ENCODE measurements around the gene TEF.
"Not testable (repeated sequence)": the region's sequence is repeated elsewhere in the genome, so short reads cannot be mapped to it uniquely, and the experiment has no call there.

The TEF gene

GRCh38 chr22:41425660-41426365 is 44.1 kb downstream of the TEF start:
- DNase-seq (ENCODE audit: low read depth in 3 of 3) = no peak

DNA sequence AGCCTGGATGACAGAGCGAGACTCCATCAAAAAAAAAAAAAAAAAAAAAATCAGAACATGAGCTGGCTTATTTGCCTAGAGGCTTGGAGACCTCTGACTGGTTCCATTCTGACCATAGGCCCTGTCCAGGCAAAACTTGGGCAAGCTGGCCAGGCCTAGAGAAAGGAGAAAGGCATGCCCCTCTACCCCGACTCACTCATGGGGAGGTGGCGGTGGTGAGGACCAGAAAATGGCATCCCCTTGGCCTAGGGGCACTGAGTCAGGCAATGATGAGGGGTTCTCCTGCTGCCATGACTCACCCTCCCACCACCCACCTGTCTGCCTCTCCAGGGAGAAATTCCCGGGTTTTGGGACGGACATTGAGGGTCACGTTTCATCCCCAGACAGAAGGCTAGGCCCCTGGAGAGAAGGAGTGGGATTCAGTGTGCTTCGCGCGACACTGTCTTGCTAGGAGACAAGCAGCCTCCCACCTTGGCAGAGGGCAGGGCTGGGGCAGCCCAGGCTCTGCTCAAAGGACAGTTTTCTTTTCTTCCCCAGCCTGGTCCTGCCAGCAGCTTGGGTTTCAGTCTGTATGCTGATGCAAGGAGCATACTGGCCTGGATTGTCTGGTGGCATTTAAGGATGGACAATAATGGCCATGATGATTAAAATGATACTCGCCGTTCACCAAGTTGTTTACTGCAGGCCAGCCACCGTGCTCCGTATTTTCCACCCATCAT is 47.6 kb downstream of the TEF start:
- DNase-seq (ENCODE audit: low read depth in 3 of 3) = no peak

DNA sequence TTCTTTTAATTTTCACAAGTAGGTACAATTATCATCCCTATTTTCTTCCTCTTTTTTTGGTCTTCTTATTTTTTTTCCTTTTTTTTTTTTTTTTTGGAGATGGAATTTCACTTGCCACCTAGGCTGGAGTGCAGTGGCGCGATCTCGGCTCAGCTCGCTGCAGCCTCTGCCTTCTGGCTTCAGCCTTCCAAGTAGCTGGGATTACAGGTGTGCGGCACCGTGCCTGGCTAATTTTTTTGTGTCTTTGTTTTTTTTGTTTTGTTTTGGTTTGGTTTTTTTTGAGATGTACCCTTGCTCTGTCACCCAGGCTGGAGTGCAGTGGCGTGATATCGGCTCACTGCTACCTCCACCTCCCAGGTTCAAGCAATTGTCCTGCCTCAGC is 48.2 kb downstream of the TEF start:
- DNase-seq (ENCODE audit: low read depth in 3 of 3) = no peak

DNA sequence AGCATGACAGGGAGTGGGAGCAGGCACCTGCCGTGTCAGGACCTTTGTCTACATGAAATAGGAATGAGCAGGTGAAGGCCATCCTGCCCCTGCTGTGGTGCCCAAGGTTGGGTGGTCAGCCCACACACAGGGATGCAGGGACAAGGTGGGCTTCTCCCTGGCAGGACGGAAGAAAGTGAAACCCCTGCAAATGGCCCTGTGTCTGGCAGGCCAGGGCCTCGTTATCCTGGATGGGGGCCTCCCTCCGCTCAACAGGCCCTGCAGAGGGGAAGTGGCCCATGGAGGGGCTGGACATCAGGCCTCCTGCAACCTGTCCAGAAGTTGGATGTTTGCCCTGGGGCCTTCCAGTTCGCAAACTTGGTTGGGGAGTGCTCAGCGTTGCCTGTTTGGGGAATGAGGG is 49.9 kb downstream of the TEF start:
- no peak for DNase-seq (ENCODE audit: low read depth in 3 of 3)

- DNase-seq (ENCODE audit: low read depth in 3 of 3) = not testable (repeated sequence)
Measured at GRCh38 chr22:41433480-41433879, 51.7 kb downstream of the TEF start.

GRCh38 chr22:41434361-41435003 is 52.7 kb downstream of the TEF start:
- DNase-seq (ENCODE audit: low read depth in 3 of 3) = not testable (repeated sequence)

GRCh38 chr22:41435560-41435959 is 53.8 kb downstream of the TEF start:
- no peak for DNase-seq (ENCODE audit: low read depth in 3 of 3)

- DNase-seq (ENCODE audit: low read depth in 3 of 3) = no peak
Measured at GRCh38 chr22:41436322-41437113, 54.8 kb downstream of the TEF start.

GRCh38 chr22:41437198-41437597 is 55.5 kb downstream of the TEF start:
- DNase-seq (ENCODE audit: low read depth in 3 of 3) = no peak

DNA sequence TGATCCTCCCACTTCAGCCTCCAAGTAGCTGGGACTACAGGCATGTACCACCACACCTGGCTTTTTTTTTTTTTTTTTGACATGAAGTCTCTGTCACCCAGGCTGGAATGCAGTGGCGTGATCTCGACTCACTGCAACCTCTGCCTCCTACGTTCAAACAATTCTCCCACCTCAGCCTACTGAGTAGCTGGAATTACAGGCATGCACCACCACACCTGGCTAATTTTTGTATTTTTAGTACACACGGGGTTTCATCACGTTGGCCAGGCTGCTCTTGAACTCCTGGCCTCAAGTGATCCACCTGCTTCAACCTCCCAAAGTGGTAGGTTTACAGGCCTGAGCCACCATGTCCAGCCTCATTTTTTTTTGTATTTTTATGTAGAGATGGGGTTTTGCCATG is 58.8 kb downstream of the TEF start:
- DNase-seq (ENCODE audit: low read depth in 3 of 3) = not testable (repeated sequence)

- no peak for DNase-seq (ENCODE audit: low read depth in 3 of 3)
Measured at GRCh38 chr22:41442240-41442792, 60.6 kb downstream of the TEF start.

- peak; percentile 69 to 81 (median 71) for DNase-seq (ENCODE audit: low read depth in 3 of 3)
Measured at GRCh38 chr22:41444360-41445128, 62.8 kb downstream of the TEF start.

DNA sequence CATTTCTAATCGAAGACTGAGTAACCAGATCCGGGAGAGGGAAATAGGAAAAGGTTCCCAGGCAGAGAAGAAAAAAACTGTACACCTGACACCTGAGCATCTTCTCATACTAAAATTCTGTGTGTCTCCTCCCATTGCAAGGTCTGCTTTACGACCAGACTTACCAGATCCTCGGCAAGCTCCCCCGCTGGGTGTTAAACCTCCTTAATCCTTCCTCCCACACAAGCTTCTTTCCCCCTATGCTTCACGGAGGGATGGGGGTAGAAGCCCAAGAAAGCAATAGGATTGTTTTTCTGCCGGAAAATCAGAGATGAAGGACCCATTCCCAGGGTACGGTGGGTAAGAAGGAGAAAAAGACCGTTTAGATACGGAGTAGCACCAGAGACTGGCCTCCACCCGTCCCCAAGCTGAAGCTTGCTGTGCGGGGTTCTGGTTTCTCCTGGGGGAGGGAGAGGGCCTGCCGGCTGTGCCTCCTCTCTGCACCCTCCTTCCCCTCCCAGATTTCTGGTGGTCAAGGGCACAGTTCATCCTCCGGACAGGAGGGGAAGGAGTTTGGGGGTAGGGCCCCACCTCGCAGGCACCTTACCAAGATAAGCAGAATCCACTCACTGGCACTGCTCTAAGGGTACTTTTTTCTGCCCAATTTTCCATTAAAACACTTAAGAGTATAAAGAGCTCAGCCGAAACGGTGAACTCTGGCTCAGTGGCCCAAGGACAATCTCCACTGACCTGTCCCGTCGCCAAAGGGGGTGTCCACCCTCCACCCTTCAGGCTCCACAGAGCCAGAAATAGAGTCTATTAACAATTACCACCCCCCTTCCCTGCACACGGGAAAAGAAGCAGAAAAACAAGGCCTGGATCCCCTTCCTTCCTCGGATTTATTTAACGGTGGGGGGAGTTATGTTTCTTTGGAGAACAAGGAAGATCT is 63.7 kb downstream of the TEF start:
- DNase-seq (ENCODE audit: low read depth in 3 of 3) = no peak

DNA sequence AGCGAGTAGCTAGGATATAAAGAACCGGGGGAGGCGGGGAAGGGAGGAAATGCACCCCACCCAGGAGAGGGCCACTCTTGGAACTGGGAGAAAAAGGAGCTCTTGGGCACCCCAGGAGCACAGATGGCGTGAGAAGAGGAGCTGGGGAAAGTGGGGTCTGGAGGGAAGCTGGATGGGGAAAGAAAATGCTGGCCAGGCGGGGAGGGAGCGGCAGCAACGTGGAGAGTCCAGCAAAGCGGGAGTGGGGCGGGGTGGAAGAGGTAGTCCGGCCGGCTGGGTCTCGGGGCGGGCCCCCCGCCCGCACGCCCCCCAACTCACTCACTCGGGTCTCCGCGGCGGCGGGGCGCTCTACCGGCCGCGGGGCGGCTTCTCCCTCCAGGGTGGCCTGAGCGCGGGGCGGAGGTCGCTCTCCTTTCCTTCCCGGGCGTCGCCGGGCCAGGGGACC is 64.3 kb downstream of the TEF start:
- DNase-seq (ENCODE audit: low read depth in 3 of 3) = no peak

DNA sequence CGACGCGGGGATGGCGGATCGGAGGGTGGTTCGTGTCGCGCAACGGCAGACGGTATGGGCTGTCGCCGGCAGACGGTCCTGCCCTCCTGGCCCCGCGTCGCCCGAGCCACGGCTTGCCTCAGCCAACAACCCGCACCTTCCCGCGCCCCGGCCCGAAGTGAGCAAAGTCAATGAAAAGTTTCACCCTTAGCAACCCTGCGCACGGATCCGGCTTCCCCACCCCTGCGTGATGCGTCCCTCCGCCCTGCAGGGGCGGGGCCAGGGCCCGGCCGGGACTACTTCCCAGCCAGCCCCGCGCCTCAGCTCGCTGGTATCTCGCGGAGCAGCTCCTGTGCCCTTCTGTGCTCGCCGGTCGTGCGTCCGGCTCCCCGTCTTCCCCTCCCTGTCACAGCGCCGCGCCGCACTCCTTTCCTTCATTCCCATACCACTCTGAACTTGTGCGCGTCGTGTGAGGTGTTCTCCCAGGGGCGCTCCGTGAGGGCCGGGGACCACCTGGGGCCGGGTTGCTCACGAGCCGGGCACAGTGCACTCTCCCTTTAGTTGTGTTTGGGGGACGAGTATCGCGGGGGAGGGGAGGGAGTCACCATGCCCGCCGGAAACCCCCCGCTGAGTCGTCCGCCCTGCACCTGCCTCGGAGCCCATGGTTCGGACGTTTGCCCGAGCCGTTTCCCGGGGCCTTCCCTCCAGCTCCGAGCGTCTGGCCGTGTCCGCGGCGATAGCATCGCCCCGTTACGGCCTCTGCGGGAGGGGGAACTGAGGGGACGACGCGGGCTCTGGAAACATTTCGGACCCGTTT is 65.1 kb downstream of the TEF start, which contains the start of gene TOB2:
TSS of gene TOB2 (minus strand) at position 163 of the 796 bp plus-strand sequence. CDS start 9,456 bp downstream, outside the sequence.
- peak; percentile 89 to 90 (median 90) for DNase-seq (ENCODE audit: low read depth in 3 of 3)

DNA sequence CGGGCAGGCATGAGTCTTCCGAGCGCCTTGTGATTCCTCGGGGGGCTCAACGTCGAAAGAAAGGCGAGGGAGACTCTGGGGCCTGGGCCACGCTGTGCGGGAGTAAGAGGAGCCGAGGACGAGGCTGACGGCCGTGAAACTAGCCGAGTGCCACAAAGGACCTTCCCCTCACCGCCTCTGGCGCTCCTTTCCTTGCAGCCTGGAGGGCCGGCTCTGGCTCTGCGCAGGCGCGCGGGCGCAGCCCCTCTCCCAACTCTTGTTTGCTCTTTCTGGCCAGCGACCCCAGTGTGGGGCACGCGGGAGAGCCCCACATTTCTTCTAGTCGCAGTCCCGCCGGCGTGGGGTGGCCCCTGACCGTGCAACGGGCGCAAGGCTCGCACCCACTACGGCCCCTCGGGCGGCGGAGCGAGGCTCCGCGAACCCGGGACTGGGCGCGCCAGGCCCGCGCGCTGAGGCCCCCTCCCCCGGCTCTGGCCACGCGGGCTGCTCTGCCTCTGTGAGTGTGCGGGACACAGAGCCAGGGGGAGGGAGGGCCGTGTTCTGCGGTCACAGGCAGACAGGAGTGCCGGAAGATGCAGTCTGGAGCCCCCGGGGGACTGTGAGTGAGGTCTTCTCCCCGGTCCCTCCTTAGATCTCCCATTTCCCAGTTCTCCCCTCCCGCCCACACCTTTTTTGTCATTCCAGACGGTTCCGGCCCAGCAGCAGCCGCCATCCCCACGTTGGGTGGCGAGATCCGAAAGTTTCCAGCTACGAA is 65.9 kb downstream of the TEF start:
- DNase-seq (ENCODE audit: low read depth in 3 of 3) = peak; percentile 22 to 62 (median 28)

GRCh38 chr22:41448189-41448808 is 66.6 kb downstream of the TEF start:
- DNase-seq (ENCODE audit: low read depth in 3 of 3) = peak; percentile 61 to 83 (median 76)
